Activated naive CD8-positive, alpha-beta T cell (primary cell): ENCODE measurements around the gene CEMIP2.
A peak's percentile ranks its signal among the peaks of the same experiment; 100 is the strongest.
"Not testable (repeated sequence)": the region's sequence is repeated elsewhere in the genome, so short reads cannot be mapped to it uniquely, and the experiment has no call there.

ENCODE experiments used
- H3K27ac Mint-ChIP-seq: one replicate; pipeline ENCODE4 v1.8.0; 2021; ENCODE audit warnings: mixed read lengths
- H3K27me3 Mint-ChIP-seq: one replicate; pipeline ENCODE4 v1.8.0; 2021; ENCODE audit warnings: mixed read lengths
- H3K36me3 Mint-ChIP-seq: one replicate; pipeline ENCODE4 v1.8.0; 2021; ENCODE audit warnings: mixed read lengths
- H3K4me1 Mint-ChIP-seq: one replicate; pipeline ENCODE4 v1.8.0; 2021; ENCODE audit warnings: low read depth, mixed read lengths
- H3K4me3 Mint-ChIP-seq: one replicate; pipeline ENCODE4 v1.8.0; 2021; ENCODE audit warnings: mild to moderate bottlenecking, mixed read lengths
- H3K9me3 Mint-ChIP-seq: one replicate; pipeline ENCODE4 v1.8.0; 2021; ENCODE audit warnings: low read depth, mixed read lengths

CEMIP2 gene, protein sequence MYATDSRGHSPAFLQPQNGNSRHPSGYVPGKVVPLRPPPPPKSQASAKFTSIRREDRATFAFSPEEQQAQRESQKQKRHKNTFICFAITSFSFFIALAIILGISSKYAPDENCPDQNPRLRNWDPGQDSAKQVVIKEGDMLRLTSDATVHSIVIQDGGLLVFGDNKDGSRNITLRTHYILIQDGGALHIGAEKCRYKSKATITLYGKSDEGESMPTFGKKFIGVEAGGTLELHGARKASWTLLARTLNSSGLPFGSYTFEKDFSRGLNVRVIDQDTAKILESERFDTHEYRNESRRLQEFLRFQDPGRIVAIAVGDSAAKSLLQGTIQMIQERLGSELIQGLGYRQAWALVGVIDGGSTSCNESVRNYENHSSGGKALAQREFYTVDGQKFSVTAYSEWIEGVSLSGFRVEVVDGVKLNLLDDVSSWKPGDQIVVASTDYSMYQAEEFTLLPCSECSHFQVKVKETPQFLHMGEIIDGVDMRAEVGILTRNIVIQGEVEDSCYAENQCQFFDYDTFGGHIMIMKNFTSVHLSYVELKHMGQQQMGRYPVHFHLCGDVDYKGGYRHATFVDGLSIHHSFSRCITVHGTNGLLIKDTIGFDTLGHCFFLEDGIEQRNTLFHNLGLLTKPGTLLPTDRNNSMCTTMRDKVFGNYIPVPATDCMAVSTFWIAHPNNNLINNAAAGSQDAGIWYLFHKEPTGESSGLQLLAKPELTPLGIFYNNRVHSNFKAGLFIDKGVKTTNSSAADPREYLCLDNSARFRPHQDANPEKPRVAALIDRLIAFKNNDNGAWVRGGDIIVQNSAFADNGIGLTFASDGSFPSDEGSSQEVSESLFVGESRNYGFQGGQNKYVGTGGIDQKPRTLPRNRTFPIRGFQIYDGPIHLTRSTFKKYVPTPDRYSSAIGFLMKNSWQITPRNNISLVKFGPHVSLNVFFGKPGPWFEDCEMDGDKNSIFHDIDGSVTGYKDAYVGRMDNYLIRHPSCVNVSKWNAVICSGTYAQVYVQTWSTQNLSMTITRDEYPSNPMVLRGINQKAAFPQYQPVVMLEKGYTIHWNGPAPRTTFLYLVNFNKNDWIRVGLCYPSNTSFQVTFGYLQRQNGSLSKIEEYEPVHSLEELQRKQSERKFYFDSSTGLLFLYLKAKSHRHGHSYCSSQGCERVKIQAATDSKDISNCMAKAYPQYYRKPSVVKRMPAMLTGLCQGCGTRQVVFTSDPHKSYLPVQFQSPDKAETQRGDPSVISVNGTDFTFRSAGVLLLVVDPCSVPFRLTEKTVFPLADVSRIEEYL (N-terminal part only)

DNA sequence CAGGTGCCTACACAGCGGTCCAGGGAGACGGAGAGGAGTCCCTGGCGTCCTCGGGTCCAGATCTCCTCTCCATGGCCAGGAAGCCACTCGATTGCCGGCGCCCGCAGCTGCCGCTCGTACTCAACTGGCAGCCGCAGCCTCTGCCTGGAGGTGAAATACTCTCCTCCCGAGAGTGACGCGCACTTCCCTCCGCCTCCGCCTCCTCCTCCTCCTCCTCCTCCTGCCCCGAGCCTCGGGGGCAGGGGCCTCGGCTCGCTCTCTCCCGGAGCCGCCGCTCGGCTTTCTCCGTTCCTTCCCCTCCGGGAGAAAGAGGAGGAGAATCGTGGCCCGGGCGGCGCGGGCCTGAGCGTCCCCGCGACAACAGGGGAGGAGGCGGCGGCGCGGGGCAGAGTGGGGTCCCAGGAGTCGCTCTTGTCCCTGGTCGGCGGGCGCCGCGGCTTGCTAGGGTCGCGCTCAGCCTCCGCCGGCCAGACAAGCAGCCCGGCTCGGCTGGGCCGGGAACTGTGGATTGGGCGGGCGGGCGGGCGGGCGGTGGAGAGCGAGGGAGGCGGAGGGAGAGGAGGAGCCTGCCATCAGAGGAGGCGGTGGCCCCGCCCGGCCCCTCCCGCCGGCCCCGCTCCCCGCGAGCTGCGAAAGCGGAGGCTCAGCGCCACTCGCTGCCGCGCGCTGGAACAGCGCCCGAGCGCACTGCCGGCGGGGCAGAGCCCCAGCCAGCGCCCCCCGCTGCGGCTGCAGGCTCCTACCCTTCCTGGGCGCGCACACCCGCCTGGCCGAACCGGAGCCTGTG lies at the start of gene CEMIP2:
Gene CEMIP2, minus strand, starts transcription at position 126 of the 787 bp plus-strand sequence. CDS start 18,140 bp downstream, outside the sequence.
- Mint-ChIP-seq H3K36me3 (no peaks in the 10 kb centered on the region), H3K4me3 (peak within 1 kb of the TSS; percentile 97), H3K4me1 (peaks cover 39% of the 10 kb centered on the region), H3K9me3 (no peaks in the 10 kb centered on the region), H3K27me3 (no peaks in the 10 kb centered on the region), H3K27ac (peak within 1 kb of the TSS; percentile 98)

DNA sequence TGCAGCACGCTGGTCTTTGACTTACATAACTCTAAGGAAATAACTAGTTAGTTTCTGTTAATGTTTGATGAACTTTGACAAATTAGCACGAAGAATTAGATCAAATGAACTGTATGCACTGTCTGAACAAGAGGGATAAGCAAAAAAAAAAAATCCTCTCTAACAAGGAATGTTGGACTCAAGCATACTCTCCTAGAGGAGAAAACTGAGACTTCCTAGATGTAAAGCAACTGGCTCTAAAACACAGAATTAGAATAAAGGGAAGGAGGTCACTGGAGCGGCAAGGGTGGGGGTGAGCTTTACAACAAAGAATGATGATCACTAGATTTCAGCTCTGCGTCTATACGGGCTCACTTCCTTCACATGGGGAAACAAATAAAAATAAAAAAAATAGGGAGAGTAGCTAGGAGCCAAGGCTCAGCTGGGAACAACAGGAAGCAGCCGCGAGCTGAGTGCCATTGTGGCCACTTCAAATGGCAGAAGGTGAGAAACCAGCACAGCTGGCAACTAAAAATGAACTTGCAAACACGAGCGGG lies 48.7 kb upstream of the CEMIP2 start:
- H3K9me3 Mint-ChIP-seq: no peaks in the 10 kb centered on the region
- no peaks in the 10 kb centered on the region for H3K27me3 Mint-ChIP-seq
- H3K36me3 Mint-ChIP-seq: no peaks in the 10 kb centered on the region
- no peak overlapping the region for H3K27ac Mint-ChIP-seq
- H3K4me3 Mint-ChIP-seq: peak overlapping the region; percentile 6
- H3K4me1 Mint-ChIP-seq: peaks cover 20% of the 10 kb centered on the region

DNA sequence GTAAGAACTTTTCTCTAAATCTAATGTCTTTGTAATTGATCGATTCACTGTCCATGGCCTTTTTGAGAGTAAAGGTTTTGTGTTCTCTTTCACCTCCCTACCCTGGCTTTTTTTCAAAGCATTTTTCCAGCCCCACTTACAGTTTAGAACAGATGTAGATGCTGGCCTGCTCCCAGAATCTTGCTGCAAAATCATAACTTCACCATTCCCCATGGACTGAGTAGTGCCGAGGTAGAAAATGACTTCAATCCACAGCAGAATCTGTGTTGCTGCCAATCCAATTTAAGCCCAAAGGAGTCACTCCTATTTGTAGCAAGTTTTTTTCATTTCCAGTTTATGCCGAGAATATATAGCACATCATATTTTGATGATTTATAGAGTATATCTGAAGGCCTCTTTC lies 46.5 kb upstream of the CEMIP2 start:
- no peaks in the 10 kb centered on the region for H3K9me3 Mint-ChIP-seq
- H3K27ac Mint-ChIP-seq: no peak overlapping the region
- H3K4me1 Mint-ChIP-seq: peaks cover 20% of the 10 kb centered on the region
- H3K27me3 Mint-ChIP-seq: no peaks in the 10 kb centered on the region
- no peaks in the 10 kb centered on the region for H3K36me3 Mint-ChIP-seq
- no peak overlapping the region for H3K4me3 Mint-ChIP-seq

DNA sequence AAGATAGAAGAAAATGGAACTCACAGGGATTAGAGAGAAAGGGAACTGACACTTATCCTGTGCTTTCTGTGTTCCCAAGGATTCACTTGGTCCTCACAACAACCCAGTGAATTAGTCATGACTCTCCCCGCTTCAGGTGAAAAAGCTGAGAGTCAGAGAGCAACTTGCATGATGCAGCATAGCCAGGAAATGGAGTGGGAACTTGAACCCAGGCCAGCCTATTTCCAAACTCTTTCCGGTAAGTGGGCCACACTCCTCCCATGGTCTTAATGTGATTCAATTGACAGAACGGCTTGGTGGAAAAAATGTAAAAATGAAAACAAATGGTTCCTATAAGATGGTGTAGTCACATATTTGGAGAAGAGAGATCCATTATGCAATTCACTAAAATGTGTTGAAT lies 45.9 kb upstream of the CEMIP2 start:
- Mint-ChIP-seq H3K4me3 (no peak overlapping the region), H3K27me3 (no peaks in the 10 kb centered on the region), H3K27ac (no peak overlapping the region), H3K9me3 (no peaks in the 10 kb centered on the region), H3K36me3 (no peaks in the 10 kb centered on the region), H3K4me1 (peaks cover 20% of the 10 kb centered on the region)

DNA sequence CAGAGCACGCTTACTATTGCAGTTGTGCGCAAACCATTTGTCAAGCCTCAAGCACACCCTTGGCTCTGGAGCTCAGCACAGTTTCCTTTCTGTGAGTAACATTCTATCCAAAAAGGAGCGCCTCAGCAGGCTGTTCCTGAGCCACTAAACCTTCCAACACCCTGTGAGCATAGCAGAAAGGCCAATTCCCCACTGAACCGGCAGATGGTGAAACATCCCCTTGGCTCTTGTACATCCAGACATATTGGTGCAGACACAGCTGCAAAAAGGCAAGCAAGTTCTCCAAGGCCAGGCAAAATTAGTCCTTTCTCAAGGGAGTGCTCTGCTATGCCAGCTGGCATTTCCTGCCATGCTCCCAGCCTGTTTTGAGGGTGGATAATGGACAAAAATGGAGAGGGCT lies 44.1 kb upstream of the CEMIP2 start:
- peaks cover 12% of the 10 kb centered on the region for H3K4me1 Mint-ChIP-seq
- no peaks in the 10 kb centered on the region for H3K27me3 Mint-ChIP-seq
- H3K4me3 Mint-ChIP-seq: no peak overlapping the region
- no peaks in the 10 kb centered on the region for H3K9me3 Mint-ChIP-seq
- no peaks in the 10 kb centered on the region for H3K36me3 Mint-ChIP-seq
- no peak overlapping the region for H3K27ac Mint-ChIP-seq

DNA sequence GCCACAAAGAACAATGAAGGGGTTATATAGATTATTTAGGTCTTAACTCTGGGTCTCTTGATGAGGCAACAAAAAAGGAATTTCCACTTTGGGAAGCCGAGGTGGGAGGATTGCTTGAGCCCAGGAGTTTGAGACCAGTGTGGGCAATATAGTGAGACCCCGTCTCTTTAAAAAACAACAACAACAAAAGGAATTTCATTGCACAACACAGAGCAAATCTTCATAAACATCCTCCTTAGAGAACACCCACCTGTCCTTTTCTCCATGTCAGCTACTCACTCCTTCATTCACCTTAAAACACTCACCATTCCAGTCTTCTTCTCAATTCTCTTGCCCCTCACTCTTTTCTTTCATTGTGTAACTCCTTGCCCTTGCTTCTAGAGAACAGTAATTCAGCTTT lies 39.8 kb upstream of the CEMIP2 start:
- Mint-ChIP-seq H3K27ac (no peak overlapping the region), H3K9me3 (no peaks in the 10 kb centered on the region), H3K36me3 (peaks cover 2% of the 10 kb centered on the region), H3K4me3 (no peak overlapping the region), H3K27me3 (no peaks in the 10 kb centered on the region), H3K4me1 (peaks cover 5% of the 10 kb centered on the region)

DNA sequence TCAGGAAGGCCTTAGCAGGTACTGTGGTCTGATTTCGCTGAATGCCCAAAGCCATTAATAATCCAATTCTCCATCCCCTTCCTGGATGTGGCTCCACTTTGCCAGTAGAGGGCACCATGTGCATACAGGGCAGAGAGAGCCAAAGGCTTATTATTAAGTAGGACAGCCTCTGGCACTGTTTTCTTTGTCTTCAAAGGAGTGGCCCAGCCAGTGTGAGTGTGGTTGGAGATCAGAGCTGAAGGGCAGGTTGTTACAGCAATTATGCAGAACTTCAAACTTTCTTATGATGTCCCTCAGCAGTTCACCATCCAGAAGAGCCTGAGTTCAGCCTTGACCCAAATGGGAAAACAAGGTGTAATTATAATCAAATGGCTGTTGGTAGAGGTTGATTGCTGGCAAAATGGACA lies 38.6 kb upstream of the CEMIP2 start:
- Mint-ChIP-seq H3K4me1 (peaks cover 5% of the 10 kb centered on the region), H3K36me3 (peaks cover 7% of the 10 kb centered on the region), H3K9me3 (no peaks in the 10 kb centered on the region), H3K27me3 (no peaks in the 10 kb centered on the region), H3K27ac (peak overlapping the region; percentile 23), H3K4me3 (no peak overlapping the region)

DNA sequence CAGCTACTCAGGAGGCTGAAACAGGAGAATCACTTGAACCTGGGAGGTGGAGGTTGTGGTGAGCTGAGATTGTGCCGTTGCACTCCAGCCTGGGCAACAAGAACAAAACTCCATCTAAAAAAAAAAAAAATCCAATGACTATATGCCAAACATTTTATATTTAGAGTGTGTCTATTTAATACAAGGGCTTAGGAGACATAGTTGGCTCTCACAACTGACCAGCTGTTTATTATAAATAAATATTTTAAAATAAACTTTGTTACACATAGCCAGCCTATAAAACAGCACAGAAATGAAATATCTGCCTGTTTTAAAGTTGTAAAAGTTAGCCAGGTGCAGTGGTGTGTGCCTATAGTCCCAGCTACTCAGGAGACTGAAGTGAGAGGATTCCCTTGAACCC lies 36.8 kb upstream of the CEMIP2 start:
- H3K9me3 Mint-ChIP-seq, H3K36me3 Mint-ChIP-seq, H3K27ac Mint-ChIP-seq, H3K4me3 Mint-ChIP-seq, H3K27me3 Mint-ChIP-seq, H3K4me1 Mint-ChIP-seq: not testable (repeated sequence)

DNA sequence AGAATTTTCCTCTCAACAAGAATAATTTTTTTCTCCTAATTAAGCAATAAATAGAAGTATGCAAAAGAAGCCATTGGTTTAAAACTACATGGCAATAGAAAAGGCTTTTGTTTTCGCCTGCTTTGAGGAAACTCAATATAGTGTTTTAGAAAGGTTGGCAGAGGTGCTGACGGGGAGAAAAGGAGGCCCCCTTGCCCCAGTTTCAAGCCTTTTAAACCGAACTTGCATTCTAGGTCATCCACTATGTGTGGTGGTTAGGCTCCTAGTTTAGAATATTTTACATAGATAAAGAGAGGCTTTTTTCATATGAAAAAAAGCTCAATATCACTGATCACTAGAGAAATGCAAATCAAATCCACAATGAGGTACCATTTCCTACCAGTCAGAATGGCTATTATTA lies 33.5 kb upstream of the CEMIP2 start:
- peaks cover 9% of the 10 kb centered on the region for H3K36me3 Mint-ChIP-seq

DNA sequence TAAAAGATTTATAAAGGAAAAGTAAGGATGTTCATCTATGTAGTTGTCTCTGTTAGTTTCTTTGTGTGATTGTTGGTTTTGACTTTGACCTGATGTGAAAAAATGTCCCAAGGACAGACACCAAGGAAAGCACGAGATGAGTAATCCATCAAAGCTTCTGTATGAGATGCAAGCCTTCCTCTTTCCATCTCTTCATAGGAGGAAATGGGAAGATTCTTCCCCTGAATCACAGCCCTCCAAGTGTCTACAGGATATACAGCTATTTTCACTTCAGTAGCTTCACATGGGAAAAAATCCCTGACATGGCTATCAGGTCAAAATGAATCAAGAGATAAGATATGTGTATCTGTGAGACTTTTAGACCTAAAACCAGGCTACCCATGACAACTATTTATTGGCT lies 29.0 kb upstream of the CEMIP2 start:
- Mint-ChIP-seq H3K4me3 (no peak overlapping the region), H3K36me3 (peaks cover 4% of the 10 kb centered on the region), H3K4me1 (peaks cover 58% of the 10 kb centered on the region), H3K9me3 (no peaks in the 10 kb centered on the region), H3K27ac (peak overlapping the region; percentile 81), H3K27me3 (no peaks in the 10 kb centered on the region)

More for the DNA sequence above, 33.5 kb upstream of the CEMIP2 start:
- Mint-ChIP-seq H3K27ac (no peak overlapping the region), H3K9me3 (no peaks in the 10 kb centered on the region), H3K27me3 (no peaks in the 10 kb centered on the region), H3K4me1 (peaks cover 16% of the 10 kb centered on the region), H3K4me3 (no peak overlapping the region)

DNA sequence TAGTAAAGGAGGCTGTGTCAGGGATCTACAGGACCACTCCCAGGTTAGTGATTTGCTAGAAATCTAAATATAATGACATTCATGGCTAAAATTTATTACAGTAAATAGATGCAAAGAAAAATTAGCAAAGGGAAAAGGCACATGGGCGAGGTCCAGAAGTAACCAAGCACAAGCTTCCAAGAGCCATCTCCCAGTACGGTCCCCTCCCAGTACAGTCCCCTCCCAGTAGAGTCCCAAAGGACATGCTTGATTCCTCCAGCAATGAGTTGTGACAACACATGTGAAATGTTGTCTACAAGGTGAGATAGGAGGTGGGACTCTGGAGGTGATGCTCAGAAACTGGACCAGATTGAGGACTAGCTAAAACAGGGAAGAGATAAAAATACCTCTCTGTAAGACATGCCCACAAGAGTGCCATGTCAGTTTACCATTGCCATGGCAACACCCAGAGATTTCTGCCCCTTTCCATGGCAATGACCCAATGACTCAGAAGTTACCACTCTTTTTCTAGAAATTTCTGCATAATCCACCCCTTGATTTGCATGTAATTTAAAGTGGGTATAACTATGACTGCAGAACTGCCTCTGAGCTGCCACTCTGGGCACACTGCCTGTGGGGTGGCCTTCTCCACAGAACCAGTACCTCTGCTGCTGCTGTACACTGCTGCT lies 27.9 kb upstream of the CEMIP2 start:
- Mint-ChIP-seq H3K9me3 (no peaks in the 10 kb centered on the region), H3K27me3 (no peaks in the 10 kb centered on the region), H3K27ac (peak overlapping the region; percentile 81), H3K4me3 (no peak overlapping the region), H3K4me1 (peaks cover 66% of the 10 kb centered on the region), H3K36me3 (peaks cover 2% of the 10 kb centered on the region)

DNA sequence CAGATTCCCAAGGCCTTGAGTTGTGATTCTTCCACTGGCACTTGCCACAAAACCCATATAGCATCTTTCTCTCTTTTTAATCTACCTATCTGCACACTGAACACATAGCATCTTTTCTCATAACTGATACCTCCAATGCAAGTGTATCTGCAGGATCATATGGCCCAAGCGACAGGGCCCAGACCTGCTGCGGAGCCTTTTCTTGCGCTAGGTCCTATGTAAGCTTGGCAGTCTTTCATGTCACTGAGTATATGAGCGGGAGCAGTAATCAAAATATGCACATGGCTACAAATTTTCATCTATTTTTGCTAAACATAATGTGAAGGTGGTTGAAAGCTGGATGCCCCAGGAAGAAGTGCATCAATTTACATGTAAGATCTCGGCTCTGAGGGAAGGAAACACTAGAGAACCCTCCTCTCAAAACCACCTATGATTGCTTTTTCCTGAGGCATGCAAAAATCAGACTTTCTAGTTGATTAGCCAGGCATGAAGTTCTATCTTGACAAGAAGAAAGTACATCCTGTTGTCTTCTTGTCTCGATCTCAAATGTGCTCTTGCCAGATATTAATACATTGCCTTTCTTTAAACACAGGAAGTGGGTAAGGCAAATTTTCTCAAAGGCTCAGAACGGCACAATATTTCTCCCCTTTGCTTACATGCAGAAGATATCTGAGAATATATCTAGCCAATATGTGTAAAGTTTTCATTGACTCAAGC lies 26.9 kb upstream of the CEMIP2 start:
- H3K36me3 Mint-ChIP-seq: peaks cover 2% of the 10 kb centered on the region
- H3K27me3 Mint-ChIP-seq: no peaks in the 10 kb centered on the region
- peaks cover 71% of the 10 kb centered on the region for H3K4me1 Mint-ChIP-seq
- H3K4me3 Mint-ChIP-seq: peak overlapping the region; percentile 70
- no peaks in the 10 kb centered on the region for H3K9me3 Mint-ChIP-seq
- peak overlapping the region; percentile 95 for H3K27ac Mint-ChIP-seq
